GM23338 (cell line): Measurements from ENCODE around the gene CACNA1H.

ENCODE experiments used
- CREB1 ChIP-seq: fragments of 250-450 bp; sonication (Bioruptor Pico); IDR thresholded peaks from 2 replicates; pipeline ENCODE4 v1.5.0; 2020; ENCODE audit warnings: low read depth, mild to moderate bottlenecking, moderate library complexity
- CTCF ChIP-seq, 2 experiments: fragments of 200-600 bp in 1 of 2; sonication (generic) in 1 of 2; conservative IDR thresholded peaks; 2 replicates each; pipeline versions ENCODE4 v1.5.1 to v1.6.1; 2016 to 2017; ENCODE audit warnings: antibody characterized with exemption in 2 of 2, low read depth in 2 of 2, mild to moderate bottlenecking in 2 of 2, moderate library complexity in 1 of 2
- ETS1 ChIP-seq: IDR thresholded peaks from 2 replicates; pipeline ENCODE4 v1.6.1; 2016; ENCODE audit warnings: antibody characterized with exemption
- EZH2 ChIP-seq: fragments of 200-600 bp; sonication (generic); IDR thresholded peaks from one replicate; pipeline ENCODE4 v1.8.0; 2017; ENCODE audit warnings: antibody characterized with exemption, mild to moderate bottlenecking, low read depth; ENCODE audit not compliant: unreplicated experiment
- EZH2phosphoT487 ChIP-seq: fragments of 200-600 bp; sonication (generic); IDR thresholded peaks from one replicate; pipeline ENCODE4 v1.8.1; 2018; ENCODE audit warnings: antibody characterized with exemption; ENCODE audit not compliant: unreplicated experiment
- JUNB ChIP-seq: IDR thresholded peaks from one replicate; pipeline ENCODE4 v1.6.1; 2016; ENCODE audit warnings: antibody characterized with exemption; ENCODE audit not compliant: unreplicated experiment
- NANOG ChIP-seq: IDR thresholded peaks from 2 replicates; pipeline ENCODE4 v1.6.1; 2016; ENCODE audit warnings: antibody characterized with exemption, borderline replicate concordance
- POLR2AphosphoS5 ChIP-seq: IDR thresholded peaks from 2 replicates; pipeline ENCODE4 v1.6.1; 2016; ENCODE audit warnings: antibody characterized with exemption, low read depth
- REST ChIP-seq: IDR thresholded peaks from one replicate; pipeline ENCODE4 v1.6.1; 2018; ENCODE audit warnings: antibody characterized with exemption; ENCODE audit not compliant: unreplicated experiment
- STAT1 ChIP-seq: IDR thresholded peaks from one replicate; pipeline ENCODE4 v1.6.1; 2016; ENCODE audit warnings: antibody characterized with exemption; ENCODE audit not compliant: unreplicated experiment
- ZNF114 ChIP-seq: fragments of 250-450 bp; sonication (Bioruptor Pico); IDR thresholded peaks from 2 replicates; pipeline ENCODE4 v1.5.0; 2020; ENCODE audit warnings: mild to moderate bottlenecking, moderate library complexity
- ZNF331 ChIP-seq: fragments of 250-450 bp; sonication (Bioruptor Pico); IDR thresholded peaks from 2 replicates; pipeline ENCODE4 v1.5.0; 2020; ENCODE audit warnings: low read depth, mild to moderate bottlenecking, moderate library complexity
- ZNF462 ChIP-seq: fragments of 250-450 bp; sonication (Bioruptor Pico); IDR thresholded peaks from 2 replicates; pipeline ENCODE4 v1.5.0; 2020; ENCODE audit warnings: mild to moderate bottlenecking, moderate library complexity

- TF ChIP-seq REST = no peak
- no peak for TF ChIP-seq POLR2AphosphoS5
- TF ChIP-seq CTCF (conservative IDR thresholded peaks at IDR 0.05; ENCODE audit: low read depth in 2 of 2) = no peak
- no peak for TF ChIP-seq EZH2
- TF ChIP-seq JUNB = no peak
- no peak for TF ChIP-seq ZNF331
- TF ChIP-seq STAT1 = no peak
- no peak for TF ChIP-seq NANOG
- TF ChIP-seq ETS1 = no peak
- TF ChIP-seq CREB1 (CRISPR knock-in tag) = no peak
- no peak for TF ChIP-seq EZH2phosphoT487
- no peak for TF ChIP-seq ZNF114
- no peak for TF ChIP-seq ZNF462 (CRISPR knock-in tag)
These were observed 8.0 kb downstream of the CACNA1H start for GRCh38 chr16:1160773-1161348.
